Fibroblast of skin of scalp (primary cell): ENCODE data around the gene CD226.
"Not testable (repeated sequence)": the region's sequence is repeated elsewhere in the genome, so short reads cannot be mapped to it uniquely, and the experiment has no call there.

Source experiments
- DNase-seq: peaks from one replicate; pipeline ENCODE4 v3.0.0-alpha.2; 2013

Gene CD226

DNA sequence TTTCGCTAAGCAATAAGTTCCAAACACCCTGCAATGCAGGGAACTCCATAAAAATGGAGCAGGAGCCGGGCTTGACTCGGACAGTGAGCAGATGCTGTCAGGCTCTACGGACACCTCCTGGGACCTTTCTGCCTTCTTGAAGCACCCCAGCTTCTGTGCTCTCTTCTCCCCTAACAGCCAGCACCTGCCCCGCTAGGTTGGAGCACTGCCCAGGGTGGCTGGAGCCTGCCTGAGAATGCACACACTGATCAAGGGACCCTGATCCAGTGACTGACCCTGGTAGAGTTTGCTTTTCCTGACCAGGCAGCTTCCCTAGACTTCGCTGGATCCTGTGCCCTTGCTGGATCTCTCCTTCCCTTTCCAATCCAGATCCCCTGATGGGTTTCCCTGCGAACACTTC, 40.9 kb downstream of the CD226 start:
- no peak for DNase-seq

DNA sequence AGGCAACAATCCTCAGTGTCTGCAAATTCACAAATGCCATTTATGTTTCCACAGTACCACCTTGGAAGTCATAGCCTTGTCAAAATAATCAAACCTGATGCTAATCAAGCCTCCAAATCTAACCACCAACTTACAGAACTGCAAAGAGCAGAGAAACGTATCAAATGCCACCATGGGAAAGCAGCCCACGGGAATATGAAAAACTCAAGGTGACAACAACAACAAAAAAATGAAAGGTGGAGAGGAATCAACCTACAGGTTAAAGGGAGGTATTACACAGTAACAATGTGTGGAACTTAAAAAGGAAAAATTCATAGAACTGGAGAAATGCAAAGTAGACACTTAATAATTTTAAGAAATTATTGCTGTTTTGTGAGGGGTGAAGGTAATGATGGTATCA, 46.7 kb downstream of the CD226 start:
- DNase-seq: no peak

DNA sequence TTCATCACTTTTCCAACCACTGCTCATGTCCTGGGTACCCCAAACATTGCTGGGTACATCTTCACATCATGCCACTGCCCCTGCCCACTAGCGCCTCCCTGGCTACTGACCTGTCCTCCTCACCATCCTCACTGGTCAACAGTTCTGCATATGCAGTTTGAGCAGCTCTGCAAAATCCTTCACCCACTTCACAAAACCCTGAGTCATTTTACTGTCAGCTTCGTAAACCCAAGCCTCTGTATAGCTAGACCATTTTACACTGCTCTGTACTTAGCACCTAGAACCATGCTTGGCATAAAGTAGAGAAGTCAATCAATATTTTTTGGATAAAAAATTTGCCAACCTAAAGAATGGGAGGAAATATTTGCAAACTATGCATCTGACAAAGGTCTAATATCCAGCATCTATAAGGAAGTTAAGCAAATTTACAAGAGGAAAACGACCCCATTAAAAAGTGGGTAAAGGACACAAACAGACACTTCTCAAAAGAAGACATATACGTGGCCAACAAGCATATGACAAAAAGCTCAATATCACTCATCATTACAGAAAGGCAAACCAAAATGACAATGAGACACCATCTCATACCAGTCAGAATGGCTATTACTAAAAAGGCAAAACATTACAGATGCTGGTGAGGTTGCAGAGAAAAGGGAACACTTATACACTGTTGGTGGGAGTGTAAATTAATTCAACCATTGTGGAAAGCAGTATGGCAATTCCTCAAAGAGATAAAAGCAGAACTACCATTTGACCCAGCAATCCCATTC, 48.3 kb downstream of the CD226 start:
- DNase-seq: not testable (repeated sequence)

DNA sequence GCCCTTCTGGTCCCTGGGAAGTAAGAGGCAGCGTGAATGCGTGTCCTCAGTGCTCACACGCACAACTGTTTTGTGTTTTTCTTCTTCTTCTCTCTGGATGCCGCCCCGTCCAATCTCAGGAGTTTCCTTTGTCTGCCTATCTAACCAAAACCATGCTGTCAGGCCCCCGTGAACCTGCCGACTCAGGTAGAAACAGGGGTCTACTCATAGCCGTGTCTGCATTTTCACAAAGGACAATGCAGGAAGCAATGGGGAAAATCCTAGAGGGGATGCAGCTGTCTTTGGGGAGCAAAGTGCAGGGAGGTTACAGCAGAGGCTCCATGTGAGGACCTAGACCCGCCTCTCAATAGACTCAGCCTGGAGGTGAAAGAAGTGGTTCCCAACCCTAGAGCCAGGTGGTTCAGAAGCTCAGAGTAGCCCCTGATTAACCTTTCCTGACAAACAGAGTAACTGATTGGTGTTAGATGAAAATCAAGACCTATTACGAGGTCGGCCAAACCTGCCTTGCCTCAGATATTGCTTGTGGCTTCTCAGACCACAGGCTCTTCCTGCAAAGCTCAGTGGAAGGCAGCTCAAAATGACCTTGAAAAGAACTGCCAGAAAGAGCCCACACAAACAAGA, 49.3 kb downstream of the CD226 start:
- DNase-seq: no peak

DNA sequence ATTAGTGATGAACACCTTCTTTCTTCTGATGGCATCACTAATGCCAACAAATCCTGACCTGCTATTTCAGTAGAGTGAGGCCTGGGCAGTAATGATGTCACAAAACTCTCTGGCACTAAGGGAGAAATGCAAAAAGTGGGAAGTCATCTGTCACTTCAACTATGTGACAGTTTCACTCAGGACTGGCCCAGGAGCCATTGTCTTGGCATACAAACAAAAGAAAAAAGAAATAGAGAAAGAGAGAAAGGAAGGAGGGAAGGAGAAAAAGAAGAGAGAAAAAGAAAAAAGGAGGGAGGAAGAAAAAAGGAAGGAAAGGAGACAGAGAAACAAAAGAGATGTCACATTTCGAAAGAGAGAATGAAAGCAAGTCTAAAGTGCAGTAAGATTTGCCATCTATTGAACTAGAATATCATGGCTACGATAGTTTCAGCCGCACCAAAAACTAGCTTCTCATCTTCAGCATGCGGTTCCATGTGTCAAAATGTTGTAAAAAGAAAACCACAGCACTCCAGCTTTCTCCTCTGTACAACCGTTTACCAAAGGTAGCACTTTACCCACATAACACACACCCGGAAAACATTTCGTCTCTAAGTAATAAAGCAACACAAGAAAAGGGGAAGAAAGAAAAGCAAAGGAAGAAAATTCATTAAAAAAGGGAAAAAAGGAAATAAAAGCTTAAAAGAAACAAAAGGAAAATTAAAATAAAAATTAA, 50.1 kb downstream of the CD226 start:
- no peak for DNase-seq

DNA sequence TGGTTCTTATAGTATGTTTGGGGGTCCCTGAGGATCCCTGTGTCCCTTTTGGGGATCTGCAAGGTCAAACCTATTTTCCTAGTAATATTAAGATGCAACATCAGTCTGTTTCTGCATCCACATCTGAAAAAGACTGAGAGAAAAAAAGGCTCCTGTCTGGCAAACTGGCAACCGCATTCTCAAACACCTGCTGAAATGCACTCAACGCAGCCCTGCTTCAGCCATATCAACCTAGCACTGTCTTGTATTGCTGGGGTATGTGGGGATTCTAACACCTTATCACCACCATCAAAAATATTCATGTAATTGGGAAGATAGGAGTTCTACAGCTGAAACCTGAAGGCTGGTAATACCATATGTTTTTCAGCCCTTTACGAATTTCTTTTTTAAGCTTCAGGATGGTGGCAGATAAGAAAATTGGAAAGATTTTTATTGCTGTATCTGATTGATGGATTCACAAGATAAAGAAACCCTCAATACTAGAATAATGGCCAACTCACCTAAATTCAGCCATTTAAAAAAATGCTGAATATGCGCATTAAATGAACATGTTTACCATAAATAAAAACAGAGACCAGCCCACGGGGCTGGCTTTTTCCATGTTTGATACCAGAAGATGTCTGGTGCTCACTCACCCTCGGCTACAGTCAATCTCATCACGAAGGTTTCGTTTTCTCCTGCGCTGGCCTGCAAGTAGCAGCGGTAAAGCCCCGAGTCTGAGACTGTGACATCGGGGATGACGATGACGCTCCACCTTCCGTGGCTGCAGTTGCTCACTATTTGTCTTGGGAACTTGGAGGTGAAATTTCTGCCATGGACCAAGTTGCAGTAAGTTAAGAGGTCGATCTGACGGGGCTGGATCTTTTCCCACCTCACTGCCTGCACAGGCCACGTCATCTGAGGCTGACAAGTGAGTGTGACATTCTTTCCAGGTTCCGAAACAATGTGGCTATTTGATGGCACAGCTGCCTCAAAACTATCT, 52.3 kb downstream of the CD226 start:
- DNase-seq: no peak

DNA sequence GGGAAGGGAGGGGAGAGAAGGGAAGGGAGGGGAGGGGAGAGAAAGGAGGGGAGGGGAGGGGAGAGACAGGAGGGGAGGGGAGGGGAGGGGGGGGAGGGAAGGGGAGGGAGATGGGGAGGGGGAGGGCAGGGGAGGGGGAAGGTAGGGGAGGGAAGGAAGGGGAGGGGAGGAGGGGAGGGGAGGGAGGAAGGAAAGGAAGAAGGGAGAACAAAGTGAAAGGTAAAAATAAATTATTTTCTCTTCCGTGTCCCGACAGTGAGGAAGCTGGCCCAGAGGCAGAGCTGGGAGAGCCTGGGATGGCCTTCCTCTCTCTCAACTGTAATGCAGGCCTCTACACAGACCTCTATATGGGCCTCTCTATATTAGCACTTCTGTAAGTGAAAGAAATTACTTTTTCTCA, 53.2 kb downstream of the CD226 start:
- no peak for DNase-seq

DNA sequence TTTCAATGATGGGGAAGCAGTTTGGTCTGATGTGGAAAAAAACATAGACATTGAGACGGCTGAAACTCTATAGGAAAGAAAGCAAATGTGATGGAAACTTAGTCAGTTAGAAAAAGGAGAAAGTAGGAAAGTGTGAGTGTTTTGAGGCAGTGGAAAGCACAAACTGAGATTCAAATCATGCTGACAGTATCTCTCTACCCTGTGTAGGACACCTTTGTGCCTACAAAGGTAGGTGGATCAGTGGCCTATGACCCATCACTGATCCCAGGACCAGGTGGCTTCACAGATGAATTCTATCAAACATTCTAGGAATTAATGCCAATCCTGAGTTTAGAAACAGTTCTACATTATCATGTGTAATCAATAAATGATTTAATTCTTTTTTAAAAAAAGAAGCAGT, 57.1 kb downstream of the CD226 start:
- no peak for DNase-seq

DNA sequence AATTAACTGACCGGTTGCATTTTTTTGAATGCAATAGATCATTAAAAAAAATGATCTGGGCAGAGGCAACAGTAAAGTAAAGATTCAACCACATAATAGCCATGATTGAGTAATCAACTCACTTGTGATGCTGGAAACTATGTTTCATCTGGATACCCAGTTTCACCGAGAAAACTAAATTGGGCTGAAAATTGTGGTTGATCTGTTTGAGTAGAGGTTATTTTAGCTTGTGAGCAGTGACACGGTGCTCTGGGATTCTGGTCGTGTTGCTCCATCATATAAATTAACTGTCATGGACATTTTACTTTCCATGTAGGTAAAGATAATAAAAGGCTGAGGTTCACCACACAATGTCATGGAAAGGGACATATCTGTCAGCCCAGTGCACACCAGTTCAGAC, 58.7 kb downstream of the CD226 start:
- DNase-seq: no peak

DNA sequence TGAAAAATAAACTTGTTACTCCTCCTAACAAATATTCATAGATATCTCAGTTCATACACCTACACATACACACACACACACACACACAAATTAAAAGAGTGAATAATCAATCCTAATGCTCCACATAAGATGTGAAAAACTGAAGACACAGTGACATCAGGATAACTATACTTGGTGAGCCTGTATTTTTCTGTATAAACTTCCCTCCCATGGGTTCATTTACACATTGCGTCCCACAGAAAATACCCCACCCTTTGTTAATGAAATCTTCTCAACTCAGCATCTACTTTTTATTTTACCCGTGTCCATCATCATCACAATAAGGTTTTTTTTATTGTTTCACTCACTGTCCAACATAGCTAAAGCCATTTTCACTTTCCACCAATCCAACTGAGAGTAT, 60.4 kb downstream of the CD226 start:
- no peak for DNase-seq

DNA sequence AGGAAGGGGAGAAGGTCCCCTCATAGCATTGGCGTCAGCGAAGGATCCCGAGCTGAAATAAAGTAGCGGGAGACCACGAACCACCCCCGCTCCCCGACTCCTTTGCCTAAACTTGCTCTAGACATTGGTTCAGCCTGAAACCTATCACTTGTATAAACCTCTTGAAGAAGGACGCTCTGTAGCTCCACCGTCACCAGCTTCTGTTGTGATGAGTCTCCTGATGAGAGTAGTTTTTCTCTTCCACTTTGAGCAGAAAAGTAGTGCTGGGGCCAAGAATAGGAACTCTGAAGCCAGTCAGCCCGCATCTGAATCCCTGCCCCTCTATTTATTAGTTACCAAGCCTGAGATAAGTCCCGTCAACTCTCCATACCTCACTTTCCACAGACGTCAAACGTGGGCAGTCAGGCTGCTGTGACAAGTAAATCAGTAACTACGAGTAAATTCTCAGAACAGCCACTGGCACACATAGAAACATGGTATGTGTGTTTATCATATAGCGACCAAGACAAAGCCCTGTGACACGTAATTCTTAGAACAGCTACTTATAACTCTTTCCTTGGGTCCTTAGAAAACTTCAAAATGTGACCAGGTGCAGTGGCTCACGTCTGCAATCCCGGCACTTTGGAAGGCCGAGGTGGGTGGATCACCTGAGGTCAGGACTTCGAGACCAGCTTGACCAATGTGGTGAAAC, 61.7 kb downstream of the CD226 start:
- no peak for DNase-seq

DNA sequence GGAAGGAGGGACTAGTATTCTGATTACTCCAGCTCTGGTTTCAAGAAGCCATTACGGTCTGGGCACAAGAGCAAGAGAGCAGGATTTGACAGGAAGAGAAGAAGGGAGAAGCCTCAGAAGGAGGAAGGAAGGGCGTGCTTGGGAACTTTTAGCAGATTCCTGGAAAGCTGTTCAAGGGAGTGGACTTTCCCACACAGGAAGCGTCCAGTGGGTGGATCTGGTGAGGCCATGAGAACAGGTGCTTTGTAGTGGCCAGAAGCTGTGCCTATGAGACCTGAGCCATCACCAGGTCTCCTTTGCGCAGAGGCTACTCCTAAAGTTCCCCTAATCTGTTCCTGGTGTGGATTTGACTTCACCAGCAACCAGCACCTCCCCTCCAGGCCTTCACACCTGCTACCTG, 62.3 kb downstream of the CD226 start:
- no peak for DNase-seq

DNA sequence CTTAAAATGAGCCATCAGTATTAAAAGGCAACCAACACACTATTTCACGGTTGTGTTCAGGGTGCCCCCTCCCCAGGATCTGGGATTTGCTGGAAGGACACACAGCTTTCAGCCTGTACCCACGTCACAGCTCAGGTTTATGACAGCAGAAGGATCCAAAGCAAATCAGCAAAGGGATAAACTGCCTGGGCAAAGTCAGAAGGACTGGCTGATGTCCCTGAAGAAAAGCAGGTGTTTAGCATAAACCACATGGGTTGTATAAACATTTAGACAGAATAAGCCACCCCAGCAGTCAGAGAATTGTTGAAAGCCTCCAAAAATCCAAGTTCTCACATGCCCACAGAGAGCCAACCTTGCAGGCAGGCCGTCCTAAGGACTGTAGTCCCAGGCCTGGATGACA, 63.9 kb downstream of the CD226 start:
- DNase-seq: no peak

DNA sequence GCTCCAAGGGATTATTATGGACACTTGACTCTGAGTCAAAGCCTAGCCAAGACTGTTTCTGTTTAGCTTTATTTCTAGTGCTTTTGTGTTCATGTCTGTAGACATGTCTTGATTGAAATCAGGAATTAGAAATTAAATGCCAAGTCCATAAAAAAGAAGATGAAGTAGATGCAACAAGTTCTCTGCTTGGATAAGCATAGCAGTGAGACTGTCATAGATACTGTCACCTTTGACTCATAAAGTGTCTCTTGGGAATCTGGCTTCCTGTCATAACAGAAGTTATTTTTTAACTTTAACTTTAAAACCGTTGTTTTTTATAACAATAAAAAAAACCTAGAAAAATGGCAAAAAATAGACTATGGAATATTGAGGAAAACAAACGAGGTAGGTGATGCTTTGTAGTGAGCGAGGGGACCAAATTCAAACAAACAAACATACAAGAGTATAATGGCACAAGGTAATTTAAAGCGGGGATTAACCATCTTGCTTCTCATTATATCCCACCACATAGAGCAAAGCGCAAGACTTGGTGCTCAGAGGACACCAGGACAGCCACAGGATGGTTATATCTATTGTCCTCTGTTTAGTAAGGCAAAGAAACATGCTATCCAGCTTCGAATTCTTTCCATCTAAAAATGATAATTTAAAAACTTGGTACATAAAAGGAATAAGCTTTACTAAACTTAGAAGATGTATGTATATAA, 64.6 kb downstream of the CD226 start:
- peak; percentile 23 for DNase-seq

DNA sequence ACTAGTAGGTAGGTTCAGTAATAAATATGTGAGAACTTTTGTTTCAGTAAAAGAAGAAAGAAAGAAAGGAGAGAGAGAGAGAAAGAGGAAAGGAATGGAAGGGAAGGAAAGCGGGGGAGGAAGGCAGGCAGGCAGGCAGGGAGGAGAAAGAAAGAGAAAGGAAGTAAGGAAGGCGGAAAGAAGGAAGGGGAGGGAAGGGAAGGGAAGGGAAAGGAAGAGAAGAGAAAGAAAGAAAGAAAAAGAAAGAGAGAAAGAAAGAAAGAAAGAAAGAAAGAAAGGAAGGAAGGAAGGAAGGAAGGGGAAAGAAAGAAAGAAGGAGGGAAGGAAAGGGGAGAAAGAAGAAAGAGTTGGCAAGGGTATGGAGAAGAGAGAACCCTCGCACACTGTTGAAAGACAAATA, 67.6 kb downstream of the CD226 start:
- DNase-seq: no peak

DNA sequence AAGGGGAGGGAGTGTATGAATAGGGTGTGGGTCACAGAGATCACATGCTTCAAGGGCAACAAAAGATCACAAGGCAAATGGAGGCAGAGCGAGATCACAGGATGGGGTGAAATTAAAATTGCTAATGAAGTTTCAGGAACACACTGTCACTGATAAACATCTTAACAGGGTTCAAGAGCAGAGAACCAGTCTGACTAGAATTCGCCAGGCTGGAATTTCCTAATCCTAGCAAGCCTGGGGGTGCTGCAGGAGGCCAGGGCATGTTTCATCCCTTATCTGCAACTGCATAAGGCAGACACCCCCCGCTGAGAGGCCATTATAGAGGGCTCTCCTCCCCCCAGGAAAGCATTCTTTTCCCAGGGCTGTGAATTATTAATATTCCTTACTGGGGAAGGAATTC, 68.6 kb downstream of the CD226 start:
- DNase-seq: peak; percentile 43

DNA sequence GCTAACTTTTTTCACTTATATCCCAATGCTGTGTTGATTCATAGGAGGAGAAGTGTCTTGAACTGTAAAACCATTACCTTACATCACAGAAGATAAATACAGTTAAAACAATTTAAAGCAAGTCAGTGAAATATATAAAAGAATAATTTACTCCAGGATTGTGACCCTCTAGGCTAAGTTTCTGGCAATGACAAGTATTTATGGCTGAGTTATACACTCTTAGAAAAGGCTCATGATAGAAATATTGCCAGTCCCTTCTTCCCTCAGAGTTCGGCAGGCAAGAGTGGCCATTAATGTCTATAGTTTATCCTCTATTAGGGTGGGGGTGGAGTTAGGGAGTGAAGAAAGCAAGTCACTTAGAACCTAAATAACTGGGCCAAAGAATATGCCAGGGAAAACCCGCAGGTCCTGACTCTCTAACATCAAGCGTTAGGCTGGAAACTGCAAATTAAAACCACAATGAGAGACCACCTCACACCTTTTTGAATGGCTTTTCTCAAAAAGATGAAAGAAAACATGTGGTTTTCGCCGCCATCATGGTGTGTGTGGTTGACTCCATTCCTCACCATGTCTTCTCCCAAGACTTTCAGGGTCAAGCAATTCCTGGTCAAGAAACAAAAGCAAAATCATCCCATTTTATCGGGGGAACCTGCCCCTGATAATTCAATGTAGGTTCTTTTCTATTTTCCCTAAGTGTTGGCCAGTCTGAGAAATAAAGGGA, 69.3 kb downstream of the CD226 start:
- no peak for DNase-seq

DNA sequence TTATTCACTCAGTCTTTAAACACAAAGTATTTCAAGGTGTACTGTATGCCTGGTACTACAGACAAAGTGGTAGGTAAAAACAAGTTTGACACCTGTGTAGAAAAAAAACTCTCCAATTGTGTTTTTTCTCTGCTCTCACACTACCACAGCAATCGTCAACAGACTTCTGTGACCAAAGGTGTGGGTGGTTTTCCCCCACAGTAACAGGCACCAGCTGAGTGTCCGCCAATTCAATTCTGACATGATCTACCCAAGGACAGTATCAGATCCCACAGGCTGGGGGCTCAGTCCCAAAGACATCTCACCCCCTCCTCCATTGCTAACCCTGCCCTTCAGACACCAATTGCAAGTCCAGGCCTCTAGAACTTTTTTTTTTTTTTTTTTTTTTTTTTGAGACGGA, 71.2 kb downstream of the CD226 start:
- DNase-seq: no peak

DNA sequence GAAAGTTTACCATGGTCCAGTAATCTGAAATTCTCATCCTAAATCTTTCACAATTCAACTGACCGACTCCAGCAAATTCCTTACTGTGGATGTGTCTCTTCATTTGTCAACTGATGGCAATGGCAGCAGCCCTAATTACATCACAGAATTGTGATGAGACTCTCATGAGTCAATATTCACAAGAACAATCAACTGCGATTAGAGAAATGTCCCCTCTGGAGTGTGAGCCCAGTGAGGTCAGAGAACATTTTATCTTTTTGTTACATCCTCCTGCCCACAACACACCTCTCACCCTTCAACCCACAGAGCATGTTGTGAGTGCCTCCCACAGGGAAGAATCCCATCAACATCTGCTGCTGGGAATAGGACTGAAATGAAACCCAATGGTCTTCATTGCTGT, 73.6 kb downstream of the CD226 start:
- DNase-seq: peak; percentile 25

DNA sequence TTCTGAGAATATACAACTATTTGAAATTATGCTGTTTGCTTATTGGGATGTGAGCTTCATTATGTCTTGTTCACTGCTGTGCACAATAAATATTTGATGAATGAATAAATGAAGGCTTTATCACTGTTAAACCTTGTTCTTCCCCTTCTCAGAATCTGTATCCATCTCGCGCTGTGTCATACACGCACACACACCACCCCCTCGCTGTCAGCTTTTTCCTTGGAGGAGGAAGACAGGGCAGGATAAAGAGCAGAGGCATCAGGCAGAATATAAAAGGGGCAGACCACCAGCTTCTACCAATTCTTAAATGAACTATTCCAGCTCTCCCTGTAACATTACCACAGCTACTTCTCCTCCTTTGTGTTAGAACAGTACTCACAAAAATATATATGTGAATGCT, 75.0 kb downstream of the CD226 start:
- DNase-seq: no peak

DNA sequence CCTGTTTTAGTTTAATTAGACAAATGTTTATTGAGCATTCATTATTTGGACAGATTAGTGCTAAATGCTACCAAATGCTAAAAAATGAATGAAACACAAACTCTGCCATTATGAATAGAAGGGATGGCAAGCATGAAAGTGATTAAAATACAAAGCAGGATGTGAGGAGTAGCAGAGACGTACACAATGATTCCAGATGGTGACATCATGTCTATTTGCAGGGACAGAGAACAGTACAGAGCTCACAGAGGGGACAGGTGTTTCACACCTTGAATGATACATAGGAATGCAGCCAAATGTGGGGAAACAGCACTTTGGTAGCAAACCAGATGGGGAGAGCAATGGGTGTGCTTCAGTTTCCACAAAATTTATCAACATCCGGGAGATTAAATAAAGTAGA, 76.3 kb downstream of the CD226 start:
- DNase-seq: no peak
